IPS DF 19.7 (cell line): ENCODE data around the gene SLC18A2.
"Not testable (repeated sequence)": the region's sequence is repeated elsewhere in the genome, so short reads cannot be mapped to it uniquely, and the experiment has no call there.

Experiments
- DNase-seq: peaks from one replicate; pipeline ENCODE4 v3.0.0-alpha.2; 2013; ENCODE audit warnings: low read depth, low spot score

Gene SLC18A2

DNA sequence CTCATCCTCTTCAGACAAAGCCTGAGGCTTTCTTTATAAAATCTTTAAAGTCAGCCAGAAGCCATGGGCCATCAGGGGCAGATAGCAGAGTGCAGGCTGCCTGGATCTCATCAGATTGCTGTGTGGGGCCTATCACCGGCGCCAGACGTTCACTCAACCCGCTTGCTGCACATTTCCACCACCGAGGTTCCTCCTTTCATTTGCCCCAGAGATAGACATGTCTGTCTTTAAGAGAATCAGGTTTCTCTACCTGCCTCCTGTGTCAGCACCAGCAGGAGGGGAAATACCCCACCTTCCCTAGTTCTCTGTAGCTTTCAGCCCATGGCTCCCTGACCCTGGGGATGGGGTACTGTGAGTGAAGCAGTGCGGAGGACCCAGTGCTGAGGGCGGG lies 22.0 kb downstream of the SLC18A2 start:
- DNase-seq: no peak

DNA sequence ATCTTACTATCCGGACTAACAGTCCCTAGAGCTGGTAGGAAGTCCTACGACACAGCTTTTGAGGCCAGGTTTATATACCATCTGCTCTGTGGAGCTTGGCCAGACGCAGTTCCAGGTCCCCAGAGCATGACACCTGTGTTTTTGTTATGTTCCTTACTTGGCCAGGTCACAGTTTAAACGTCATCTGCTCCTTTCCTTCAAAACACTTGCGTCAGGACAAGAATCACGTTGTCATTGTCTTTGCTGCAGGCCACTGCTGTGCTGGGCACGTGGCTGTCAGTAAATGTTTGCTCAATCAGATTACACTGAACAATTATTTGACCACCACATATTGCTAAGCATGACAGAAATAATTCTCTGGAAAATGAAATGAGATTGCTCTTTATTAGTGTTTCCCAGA lies 23.9 kb downstream of the SLC18A2 start:
- DNase-seq: no peak

DNA sequence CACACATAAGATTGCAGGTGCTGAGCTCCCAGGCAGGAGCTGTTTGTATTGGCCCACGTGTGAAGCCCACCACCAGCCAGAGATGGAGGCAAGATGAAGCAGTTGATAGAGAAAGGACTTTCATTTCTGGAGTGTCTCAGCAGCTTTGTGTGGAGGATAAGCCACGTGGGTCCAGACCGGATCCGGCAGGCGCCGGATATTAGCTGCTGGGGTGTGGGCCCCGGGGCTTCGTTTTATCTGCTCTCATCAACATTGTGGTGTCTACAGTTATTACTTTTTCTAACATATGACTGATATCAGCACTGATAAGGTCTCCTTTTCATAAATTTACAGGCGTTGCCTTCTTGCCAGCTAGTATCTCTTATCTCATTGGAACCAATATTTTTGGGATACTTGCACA lies 25.5 kb downstream of the SLC18A2 start:
- no peak for DNase-seq

DNA sequence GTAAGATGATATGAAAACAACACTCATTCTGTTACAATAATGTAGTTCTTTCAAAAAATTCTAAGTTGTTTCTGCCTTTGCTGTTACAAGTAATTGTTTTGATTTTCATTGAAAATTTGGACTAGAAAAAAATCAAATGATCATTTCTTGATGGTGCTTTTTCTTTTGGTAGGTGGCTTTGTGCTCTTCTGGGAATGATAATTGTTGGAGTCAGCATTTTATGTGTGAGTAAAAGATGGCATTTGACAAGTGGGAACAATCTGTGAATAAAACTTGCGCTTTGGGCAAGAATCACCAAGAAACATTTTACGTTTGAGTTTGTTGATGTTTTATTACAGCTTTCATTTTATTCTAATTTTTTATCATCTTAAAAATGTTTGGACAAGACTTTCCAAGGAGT lies 25.9 kb downstream of the SLC18A2 start:
- DNase-seq: no peak

DNA sequence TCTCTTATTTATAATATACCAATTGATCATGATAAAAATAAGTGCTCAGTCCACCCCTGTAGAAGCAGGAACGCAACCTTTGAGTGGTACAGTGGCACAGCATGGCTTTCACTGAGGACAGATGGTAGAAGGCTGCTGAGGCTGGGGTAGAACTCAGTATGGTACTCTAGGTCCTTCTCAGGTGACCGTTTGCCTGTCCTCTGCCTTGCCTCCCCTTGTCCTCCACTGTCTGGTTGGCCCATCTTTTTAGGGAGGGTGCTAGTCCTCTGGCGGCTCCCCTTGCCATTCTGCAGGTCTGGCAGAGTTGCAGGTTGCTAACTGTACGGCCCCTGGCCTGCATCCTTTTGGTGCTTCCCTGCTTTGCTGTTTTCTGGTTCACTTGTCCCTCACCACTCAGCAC lies 27.3 kb downstream of the SLC18A2 start:
- no peak for DNase-seq

DNA sequence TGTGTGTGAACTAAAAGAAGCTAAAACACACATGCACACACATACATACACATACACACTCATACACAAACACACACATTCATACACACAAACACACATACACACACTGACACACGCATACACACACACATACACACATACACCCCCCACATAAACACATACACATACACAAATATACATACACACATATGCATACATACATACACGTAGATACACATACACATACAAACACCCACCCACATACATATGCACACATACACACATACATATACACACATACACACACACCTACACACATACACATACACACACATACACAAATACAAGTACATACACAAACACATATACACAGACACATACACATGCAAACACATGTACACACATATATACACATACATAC lies 28.0 kb downstream of the SLC18A2 start:
- DNase-seq: no peak

DNA sequence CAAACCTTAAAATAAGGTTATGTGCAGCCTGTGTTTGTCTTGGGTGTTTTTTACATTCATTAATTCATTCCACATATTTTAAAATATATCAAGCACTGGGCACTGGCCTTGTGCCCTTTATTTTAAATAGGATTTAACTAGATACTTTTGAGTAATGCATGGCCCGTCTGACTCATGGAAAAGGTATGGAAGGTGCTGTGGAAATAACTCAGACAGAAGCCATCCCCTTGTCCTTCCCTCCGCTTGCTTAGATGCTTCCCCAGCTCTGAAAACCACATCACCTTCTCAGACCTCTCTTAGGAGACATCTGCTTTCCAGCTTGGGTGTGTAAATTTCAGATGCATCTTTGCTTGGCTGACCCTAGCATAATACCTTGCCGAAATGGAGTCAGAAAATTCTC lies 30.5 kb downstream of the SLC18A2 start:
- no peak for DNase-seq

DNA sequence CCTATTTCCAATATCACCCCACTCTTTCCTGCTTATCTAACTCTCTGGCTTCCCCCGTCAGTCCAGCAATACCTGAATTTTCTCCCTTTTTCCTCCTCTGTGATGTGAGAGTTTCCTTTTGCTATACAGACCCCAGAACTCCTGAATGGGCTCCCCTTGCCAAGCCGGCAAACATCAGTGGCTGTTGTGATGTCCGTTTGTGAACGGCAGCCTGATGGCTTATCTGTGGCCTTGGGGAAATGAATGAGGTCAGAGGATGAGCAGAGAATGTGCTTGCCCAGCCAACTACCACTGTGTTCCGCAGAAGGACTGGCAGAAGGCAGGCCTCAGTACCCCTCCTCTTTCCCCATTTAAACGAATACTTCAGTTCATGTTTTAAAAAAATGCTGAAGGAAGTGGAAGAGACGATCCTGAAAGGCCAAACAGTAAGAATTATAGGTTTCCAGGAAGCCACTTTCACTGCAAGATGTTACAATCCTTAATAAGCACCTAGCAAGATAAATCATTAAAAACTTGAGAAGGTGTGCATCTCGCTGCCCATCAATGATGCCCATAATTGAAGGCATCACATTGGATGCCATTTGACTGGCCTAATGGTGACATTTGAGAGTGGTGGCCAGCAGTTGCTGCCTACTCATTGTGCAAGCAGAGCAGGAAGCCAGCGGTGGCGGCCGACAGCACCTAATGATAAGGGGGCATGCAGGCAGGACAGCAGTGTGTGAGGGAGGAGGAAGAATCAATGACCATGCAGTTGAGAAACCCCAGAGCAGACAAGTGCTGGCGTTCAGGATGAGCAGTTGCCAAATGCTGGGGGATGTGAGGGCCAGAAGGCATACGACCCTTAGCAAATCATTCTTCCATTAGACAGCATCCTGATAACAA lies 31.5 kb downstream of the SLC18A2 start:
- DNase-seq: no peak

DNA sequence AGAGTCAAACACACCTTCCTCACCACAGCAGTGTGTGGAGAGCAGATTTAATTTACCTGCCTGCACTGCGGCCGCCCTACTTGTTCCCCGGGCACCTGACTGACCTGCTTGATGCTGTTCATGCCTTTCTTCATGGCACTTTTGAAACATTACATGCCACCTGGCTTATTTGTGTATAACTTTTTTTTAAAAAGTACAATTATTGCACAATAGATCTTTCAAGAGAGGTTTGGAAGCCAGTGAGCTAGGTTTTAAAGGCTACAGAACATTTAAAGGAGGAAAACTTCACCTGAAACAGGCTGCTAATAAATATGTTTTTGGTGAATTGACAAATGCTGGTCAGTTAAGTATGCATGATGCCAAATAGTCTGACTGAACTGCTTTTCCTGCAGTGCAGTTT lies 33.1 kb downstream of the SLC18A2 start:
- no peak for DNase-seq

DNA sequence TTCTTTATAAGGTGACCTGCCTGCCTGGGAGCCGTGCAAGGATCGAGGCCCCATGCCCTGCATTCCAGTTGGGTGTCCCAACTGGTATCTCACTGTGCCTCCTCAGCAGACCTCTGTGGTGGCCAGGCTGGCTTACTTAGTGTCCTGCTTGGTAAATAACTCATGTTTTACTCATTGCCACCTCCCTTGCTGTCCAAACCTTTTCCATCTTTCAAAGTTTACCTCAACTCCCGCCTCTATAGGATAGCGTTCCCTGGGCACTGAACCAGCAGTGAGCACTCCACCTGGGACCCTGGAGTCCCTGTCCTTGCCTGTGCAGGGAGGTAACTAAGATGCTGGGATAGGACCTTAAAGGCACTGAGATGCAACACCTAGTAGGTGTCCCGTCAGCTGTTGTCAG lies 33.6 kb downstream of the SLC18A2 start:
- no peak for DNase-seq

DNA sequence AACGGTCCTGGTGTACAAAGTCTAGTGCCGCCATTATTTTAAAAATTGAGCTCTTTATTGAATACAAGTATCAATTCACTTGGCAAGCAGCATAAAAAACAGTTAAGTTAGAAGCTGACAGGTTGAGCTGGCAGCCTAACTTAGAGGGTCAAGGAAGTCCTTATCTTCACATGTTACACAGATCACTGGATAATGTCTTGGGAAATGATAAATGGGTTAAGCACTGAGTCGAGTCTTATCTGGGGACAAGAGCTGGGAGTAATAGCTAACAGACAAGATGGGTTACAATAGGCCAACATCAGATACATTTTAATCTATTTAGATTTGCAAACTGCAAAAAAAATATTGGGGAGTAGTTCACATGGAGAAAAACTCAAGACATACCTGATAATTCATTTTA lies 34.2 kb downstream of the SLC18A2 start:
- no peak for DNase-seq

DNA sequence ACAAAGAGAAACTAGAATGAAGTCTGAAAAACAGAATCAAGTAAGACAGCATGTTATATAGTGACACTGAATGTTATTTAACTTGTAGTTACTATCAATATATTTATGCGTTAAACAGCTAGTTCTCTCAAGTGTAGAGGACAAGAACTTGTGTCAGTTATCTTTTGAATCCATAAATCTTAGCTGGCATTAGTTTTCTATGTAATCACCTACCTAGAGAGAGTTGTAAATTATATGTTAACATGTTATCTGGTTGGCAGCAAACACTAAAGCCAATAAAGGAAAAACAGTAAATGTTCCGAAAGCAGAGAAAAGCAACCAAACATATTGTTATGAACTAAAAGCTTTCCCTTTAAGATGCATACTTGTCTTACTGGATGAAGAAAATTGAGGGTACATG lies 36.8 kb downstream of the SLC18A2 start:
- DNase-seq: no peak

DNA sequence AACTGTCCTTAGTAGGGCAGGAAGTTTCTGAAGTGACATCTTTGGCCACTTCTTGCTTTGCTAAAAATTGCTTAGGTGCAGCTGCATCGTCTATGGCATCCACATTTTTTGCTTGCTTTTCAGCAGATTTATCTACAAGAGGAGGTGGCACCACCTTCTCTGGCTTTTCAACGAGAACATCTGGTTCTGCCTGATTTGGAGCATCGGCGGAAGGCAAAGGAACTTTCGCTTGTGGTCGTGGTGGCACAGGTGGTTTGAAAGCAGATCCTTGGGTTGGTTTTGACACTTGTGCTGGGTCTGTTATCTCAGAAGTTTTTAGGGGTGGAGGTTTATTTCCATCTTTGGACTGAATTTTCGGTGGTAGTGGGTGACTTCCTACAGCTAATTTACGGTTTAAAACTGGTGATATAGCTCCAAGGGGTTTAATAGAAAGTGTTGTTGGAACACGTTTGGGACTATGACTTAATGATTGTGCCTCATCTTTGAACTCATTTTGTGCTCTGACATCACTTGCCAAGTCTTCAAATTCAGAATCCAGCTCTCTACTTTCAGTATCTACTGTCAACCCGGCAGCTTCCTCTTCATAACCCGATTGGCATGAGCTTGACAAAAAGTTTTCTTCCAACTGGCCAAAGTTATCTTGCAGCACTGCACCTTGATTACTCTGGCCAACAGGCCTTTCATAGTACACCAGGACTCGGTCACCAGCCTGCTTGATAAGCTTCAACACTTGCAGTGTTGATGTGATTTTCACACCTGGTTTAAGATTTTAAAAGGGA lies 44.0 kb downstream of the SLC18A2 start:
- no peak for DNase-seq

DNA sequence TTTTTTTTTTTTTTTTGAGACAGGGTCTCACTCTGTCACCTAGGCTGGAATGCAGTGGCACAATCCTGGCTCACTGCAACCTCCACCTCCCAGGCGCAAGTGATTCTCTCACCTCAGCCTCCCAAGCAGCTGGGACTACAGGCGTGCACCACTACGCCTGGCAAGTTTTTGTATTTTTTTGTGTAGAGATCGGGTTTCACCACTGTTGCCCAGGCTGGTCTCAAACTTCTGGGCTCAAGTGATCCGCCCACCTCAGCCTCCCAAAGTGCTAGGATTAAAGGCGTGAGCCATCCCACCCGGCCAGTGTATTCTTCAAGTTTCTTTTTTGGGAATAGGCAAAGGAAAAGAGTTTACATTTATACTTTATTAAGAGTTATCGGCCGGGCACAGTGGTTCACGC lies 50.0 kb downstream of the SLC18A2 start:
- not testable (repeated sequence) for DNase-seq

DNA sequence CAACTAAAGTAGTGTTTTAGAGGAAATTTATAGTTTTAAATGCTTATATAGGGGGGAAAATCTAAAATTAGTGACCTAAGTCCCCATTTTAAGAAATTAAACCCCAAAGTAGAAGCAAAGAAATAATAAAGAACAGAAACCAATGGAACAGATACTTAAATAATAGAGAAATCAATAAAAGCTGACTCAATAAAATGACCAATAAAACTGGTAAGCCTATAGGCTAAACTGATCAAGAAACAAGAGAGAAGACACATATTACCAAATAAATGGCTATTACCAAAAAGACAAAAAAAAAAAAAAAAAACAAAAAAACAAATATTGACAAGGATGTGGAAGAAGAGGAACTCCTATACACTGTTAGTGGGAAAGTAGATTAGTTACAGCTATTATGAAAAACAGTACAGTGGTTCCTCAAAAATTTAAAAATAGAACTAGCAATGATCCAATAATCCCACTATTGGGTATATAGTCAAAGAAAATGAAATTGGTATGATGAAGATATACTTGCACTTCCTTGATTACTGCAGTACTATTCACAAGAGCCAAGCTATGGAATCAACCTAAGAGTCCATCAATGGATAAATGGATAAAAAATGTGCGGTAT lies 53.2 kb downstream of the SLC18A2 start:
- DNase-seq: no peak

DNA sequence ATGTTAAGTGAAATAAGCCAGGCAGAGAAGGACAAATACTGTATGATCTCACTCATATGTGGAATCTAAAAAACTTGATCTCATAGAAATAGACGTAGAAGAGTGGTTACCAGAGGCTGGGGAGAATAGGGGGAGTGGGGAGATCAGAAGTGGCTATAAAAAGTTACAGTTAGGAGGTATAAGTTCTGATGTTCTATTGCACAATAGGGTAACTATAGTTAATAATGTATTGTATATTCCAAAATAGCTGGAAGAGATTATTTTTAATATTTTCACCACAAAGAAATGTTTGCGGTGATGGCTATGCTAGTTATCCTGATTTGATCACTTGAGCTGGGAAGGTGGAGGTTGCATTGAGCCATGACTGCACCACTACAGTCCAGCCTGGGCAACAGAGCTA lies 53.8 kb downstream of the SLC18A2 start:
- no peak for DNase-seq

DNA sequence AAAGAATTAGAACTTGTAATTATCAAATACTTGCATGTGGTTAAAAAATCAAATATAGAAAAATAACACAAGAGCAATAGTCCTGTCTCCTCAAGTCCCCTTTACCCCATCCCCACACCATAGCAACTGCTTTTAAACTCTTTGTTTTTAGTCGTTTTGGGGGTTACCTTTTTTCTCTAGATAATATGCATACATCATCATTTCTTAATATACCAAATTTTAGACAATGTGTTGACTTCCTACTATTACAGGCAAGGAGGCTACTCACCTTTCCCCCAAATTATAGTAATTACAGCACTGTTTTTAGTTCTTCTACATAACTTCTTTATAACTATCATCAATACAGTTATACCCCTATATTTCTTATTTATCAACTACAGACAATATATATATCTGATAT lies 57.3 kb downstream of the SLC18A2 start:
- no peak for DNase-seq

DNA sequence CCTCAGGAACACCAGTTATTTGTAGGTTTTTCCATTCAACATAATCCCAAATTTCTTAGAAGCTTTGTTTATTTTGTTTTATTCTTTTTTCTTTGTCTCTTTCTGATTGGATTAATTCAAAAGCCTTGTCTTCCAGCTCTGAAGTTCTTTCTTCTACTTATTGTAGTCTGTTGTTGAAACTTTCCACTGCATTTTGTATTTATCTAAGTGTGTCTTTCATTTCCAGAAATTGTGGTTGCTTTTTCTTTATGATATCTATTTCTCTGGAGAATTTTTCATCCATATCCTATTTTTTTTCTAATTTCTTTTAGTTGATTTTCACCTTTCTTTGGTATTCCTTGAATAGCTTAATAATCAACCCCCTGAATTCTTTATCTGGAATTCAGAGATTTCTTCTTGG lies 58.5 kb downstream of the SLC18A2 start:
- DNase-seq: no peak

DNA sequence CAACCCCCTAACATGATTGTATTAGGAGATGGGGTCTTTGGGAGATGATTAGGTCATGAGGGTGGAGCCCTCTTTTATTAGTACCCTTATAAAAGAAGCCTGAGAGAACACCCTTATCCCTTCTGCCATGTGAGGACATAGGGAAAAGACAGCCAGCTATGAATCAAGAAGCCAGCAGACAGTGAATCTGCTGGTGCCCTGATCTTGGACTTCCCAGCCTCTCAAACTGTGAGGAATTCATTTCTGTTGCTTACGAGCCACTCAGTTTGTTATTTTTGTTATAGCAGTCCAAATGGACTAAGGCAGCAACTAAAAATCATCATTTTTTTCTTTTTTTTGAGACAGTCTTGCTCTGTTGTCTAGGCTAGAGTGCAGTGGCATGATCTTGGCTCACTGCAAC lies 59.8 kb downstream of the SLC18A2 start:
- DNase-seq: no peak

DNA sequence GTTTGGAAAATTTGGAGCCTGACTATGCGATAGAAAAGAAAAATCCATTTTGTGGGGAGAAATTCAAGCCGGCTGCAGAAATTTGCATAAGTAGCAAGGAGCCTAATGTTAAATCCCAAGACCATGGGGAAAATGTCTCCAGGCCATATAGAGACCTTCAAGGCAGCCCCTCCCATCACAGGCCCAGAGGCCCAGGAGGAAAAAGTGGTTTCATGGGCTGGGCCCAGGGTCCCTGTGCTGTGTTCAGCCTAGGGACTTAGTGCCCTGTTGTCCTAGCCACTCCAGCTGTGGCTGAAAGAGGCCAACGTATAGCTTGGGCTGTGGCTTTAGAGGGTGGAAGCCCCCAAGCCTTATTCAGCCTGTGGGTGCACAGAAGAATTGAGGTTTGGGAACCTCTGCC lies 62.5 kb downstream of the SLC18A2 start:
- not testable (repeated sequence) for DNase-seq

DNA sequence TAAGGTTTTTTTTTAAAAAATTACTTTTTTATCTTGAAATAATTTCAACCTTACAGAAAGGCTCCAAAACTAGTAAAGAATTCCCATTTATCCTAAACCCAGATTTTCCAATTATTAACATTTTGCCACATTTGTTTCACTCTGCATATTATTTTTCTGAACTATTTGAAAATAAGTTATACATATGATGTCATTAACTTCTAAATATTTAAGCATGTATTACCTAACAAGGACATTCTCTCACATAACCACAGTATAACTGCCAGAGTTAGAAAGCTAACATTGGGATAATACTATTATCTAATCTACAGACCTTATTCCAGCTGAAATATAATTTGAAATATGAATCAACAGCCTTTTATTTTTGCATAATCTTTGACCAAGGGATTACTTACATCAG lies 65.8 kb downstream of the SLC18A2 start:
- DNase-seq: no peak

DNA sequence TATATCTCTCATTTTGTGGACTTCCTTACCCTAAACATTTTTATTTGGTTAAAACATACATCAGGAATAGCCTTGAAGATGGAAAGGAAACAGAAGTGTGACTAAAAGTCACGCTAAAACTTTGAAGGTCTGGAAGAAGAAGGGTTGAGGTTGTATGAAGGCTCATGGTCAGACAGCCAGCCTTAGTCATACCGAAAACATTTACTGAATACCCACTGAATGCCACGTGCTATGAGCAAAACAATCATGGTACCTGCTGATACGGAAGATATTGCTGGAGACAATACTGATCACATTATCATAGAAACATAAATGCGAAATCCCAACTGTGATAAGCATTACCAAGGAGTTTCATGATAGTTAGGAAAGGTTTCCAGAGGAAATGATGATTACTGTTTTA lies 70.3 kb downstream of the SLC18A2 start:
- no peak for DNase-seq

DNA sequence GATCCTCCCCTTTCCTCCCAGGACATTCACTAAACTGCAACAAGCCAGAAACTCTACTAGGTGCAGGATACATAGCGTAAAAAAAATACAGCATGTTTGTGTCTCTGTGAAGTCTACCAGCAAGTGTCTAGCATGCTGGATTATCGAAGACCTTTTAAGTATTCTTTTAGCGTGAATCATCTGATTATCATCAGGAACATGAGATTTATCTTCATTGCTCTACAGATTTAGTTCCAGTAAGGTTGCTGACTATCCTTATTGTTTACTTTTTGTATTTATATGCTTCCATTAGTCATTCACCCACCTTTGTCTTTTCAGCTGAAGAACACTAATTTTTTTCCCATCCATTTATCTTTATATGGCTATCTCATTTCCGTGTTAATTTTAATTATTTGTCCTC lies 71.5 kb downstream of the SLC18A2 start:
- DNase-seq: no peak
